GM12864 (cell line): Measurements from ENCODE around the gene HINT1.

ENCODE experiments used
- DNase-seq: peaks from one replicate; pipeline ENCODE4 v3.0.0-alpha.2; 2011; ENCODE audit warnings: low read depth
- H3K4me3 ChIP-seq: 2 replicates; pipeline ENCODE4 v1.5.1; 2011; ENCODE audit warnings: mild to moderate bottlenecking, low read depth, low read length, control low read depth
- CTCF ChIP-seq: IDR thresholded peaks from 2 replicates; pipeline ENCODE4 v1.5.1; 2011; ENCODE audit warnings: low read depth, mild to moderate bottlenecking, moderate library complexity, low read length, control low read depth, inconsistent platforms; ENCODE audit errors: missing control alignments

The HINT1 gene

GRCh38 chr5:131110256-131110594, 54.8 kb downstream of the HINT1 start:
- no peak for TF ChIP-seq CTCF
- H3K4me3 ChIP-seq: no peak overlapping the region
- DNase-seq: no peak

- peak; percentile 55 for TF ChIP-seq CTCF
- DNase-seq: no peak
- H3K4me3 ChIP-seq: no peak overlapping the region
Measured at GRCh38 chr5:131109540-131110255, 55.4 kb downstream of the HINT1 start.
